Ovary (tissue), 3 donors: ENCODE results near the gene SNX10.
A peak's percentile ranks its signal among the peaks of the same experiment; 100 is the strongest.

Experiments used
- CTCF ChIP-seq, 3 donors: fragments of 450-650 bp in 2 of 3; fragments of 200-600 bp in 1 of 3; IDR thresholded peaks; one replicate each; pipeline versions ENCODE4 v1.5.1 to v1.8.0; 2016 to 2022; ENCODE audit warnings: antibody characterized with exemption in 3 of 3, mild to moderate bottlenecking in 1 of 3
- EP300 ChIP-seq: sonication (generic); formaldehyde crosslinking; IDR thresholded peaks from one replicate; pipeline ENCODE4 v1.6.1; 2017; ENCODE audit warnings: antibody characterized with exemption
- POLR2A ChIP-seq: fragments of 450-650 bp; IDR thresholded peaks from one replicate; pipeline ENCODE4 v1.6.1; 2017; ENCODE audit warnings: antibody characterized with exemption, mild to moderate bottlenecking, moderate library complexity
- donor health status: DM: no; HTN: no; CAD: no.

- peak; percentile 37 to 48 (median 45) for TF ChIP-seq CTCF (IDR thresholded peaks at IDR 0.05)
- no peak for TF ChIP-seq POLR2A
- no peak for TF ChIP-seq EP300
Measured at GRCh38 chr7:26369593-26369992, 77.9 kb downstream of the SNX10 start.
